CD1c-positive myeloid dendritic cell (primary cell): ENCODE results near the gene CACNA1A.
"Not testable (repeated sequence)": the region's sequence is repeated elsewhere in the genome, so short reads cannot be mapped to it uniquely, and the experiment has no call there.

Source experiments
- DNase-seq: peaks from one replicate; pipeline ENCODE4 v3.0.0-alpha.2; 2016; ENCODE audit errors: extremely low spot score

CACNA1A gene

GRCh38 chr19:13198634-13199033 lies 307.6 kb downstream of the CACNA1A start:
- no peak for DNase-seq

GRCh38 chr19:13195678-13196077 lies 310.6 kb downstream of the CACNA1A start:
- DNase-seq, result peak; percentile 34

GRCh38 chr19:13190781-13191540 lies 315.3 kb downstream of the CACNA1A start:
- DNase-seq, result no peak

- no peak for DNase-seq
Measured at GRCh38 chr19:13189600-13189999, 316.7 kb downstream of the CACNA1A start.

GRCh38 chr19:13187419-13187818 lies 318.9 kb downstream of the CACNA1A start:
- DNase-seq, result no peak

GRCh38 chr19:13186688-13187087 lies 319.6 kb downstream of the CACNA1A start:
- DNase-seq, result not testable (repeated sequence)

- DNase-seq, result not testable (repeated sequence)
Measured at GRCh38 chr19:13185763-13186657, 320.3 kb downstream of the CACNA1A start.

- DNase-seq, result not testable (repeated sequence)
Measured at GRCh38 chr19:13184926-13185325, 321.4 kb downstream of the CACNA1A start.

GRCh38 chr19:13181747-13182388 lies 324.4 kb downstream of the CACNA1A start:
- peak; percentile 66 for DNase-seq

- not testable (repeated sequence) for DNase-seq
Measured at GRCh38 chr19:13178291-13178690, 328.0 kb downstream of the CACNA1A start.

GRCh38 chr19:13177584-13177983 lies 328.7 kb downstream of the CACNA1A start:
- not testable (repeated sequence) for DNase-seq

- DNase-seq, result no peak
Measured at GRCh38 chr19:13176345-13176744, 329.9 kb downstream of the CACNA1A start.

- no peak for DNase-seq
Measured at GRCh38 chr19:13173139-13173737, 333.0 kb downstream of the CACNA1A start.

- peak; percentile 79 for DNase-seq
Measured at GRCh38 chr19:13172346-13173138, 333.7 kb downstream of the CACNA1A start.

- DNase-seq, result no peak
Measured at GRCh38 chr19:13171146-13171545, 335.1 kb downstream of the CACNA1A start.

- DNase-seq, result no peak
Measured at GRCh38 chr19:13169769-13170168, 336.5 kb downstream of the CACNA1A start.

GRCh38 chr19:13166151-13166550 lies 340.1 kb downstream of the CACNA1A start:
- not testable (repeated sequence) for DNase-seq

GRCh38 chr19:13165162-13165997 lies 340.9 kb downstream of the CACNA1A start:
- DNase-seq, result no peak

GRCh38 chr19:13164343-13165161 lies 341.7 kb downstream of the CACNA1A start:
- no peak for DNase-seq
